DOHH2 (cell line): ENCODE measurements around the gene PKP4.

ENCODE experiments used
- EZH2phosphoT487 ChIP-seq: fragments of 200-600 bp; sonication (generic); IDR thresholded peaks from 2 replicates; pipeline ENCODE4 v1.6.1; 2017; ENCODE audit warnings: borderline replicate concordance, mild to moderate bottlenecking, antibody characterized with exemption, low read length, moderate library complexity, mixed read lengths
- TF ChIP-seq, protein P1 (sequence below): fragments of 200-600 bp; sonication (generic); IDR thresholded peaks from one replicate; pipeline ENCODE4 v1.5.1; 2014; ENCODE audit warnings: antibody characterized with exemption, mild to moderate bottlenecking, low read depth, low read length; ENCODE audit not compliant: poor library complexity, severe bottlenecking

- no peak for TF ChIP-seq EZH2phosphoT487
- TF ChIP-seq, protein P1, sequence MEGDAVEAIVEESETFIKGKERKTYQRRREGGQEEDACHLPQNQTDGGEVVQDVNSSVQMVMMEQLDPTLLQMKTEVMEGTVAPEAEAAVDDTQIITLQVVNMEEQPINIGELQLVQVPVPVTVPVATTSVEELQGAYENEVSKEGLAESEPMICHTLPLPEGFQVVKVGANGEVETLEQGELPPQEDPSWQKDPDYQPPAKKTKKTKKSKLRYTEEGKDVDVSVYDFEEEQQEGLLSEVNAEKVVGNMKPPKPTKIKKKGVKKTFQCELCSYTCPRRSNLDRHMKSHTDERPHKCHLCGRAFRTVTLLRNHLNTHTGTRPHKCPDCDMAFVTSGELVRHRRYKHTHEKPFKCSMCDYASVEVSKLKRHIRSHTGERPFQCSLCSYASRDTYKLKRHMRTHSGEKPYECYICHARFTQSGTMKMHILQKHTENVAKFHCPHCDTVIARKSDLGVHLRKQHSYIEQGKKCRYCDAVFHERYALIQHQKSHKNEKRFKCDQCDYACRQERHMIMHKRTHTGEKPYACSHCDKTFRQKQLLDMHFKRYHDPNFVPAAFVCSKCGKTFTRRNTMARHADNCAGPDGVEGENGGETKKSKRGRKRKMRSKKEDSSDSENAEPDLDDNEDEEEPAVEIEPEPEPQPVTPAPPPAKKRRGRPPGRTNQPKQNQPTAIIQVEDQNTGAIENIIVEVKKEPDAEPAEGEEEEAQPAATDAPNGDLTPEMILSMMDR: no peak
Measured at GRCh38 chr2:158544998-158545397, 88.2 kb downstream of the PKP4 start.
